Measurements from ENCODE around the gene KHDC1. TPM values are rescaled to one million over a fixed set of nuclear protein-coding genes. Genes with fewer than 3 reads are reported as not detected.
"Not testable (repeated sequence)": the region's sequence is repeated elsewhere in the genome, so short reads cannot be mapped to it uniquely, and the experiment has no call there.

Gene KHDC1
- total RNA-seq, 5 donors from 2014 or later (not counting 1 experiment from before 2014, with no cell fraction given): 0.88 to 1.7 (median 1.3) TPM

GRCh38 chr6:73303773-73304172 is 40.8 kb upstream of the KHDC1 start:
- H3K36me3 Mint-ChIP-seq; H3K36me3 ChIP-seq (ENCODE audit: control insufficient read depth in 2 of 2, extremely low read depth in 1 of 2, insufficient read depth in 1 of 2, low read length in 1 of 2); H3K4me1 Mint-ChIP-seq; ATAC-seq (replicated peaks in 1 of 4); H3K9me3 ChIP-seq; DNase-seq; POLR2A ChIA-PET; H3K4me3 Mint-ChIP-seq; H3K27me3 ChIP-seq (replicated peaks in 1 of 2; ENCODE audit: control insufficient read depth in 2 of 2, extremely low read depth in 1 of 2, insufficient read depth in 2 of 2, low read length in 1 of 2); H3K4me1 ChIP-seq (ENCODE audit: control insufficient read depth in 1 of 2, extremely low read depth in 1 of 2, insufficient read depth in 2 of 2, low read length in 2 of 2); H3K4me3 ChIP-seq (ENCODE audit: control insufficient read depth in 1 of 2, extremely low read depth in 1 of 2, low read length in 1 of 2); H3K9me3 Mint-ChIP-seq; CTCF ChIA-PET; H3K27me3 Mint-ChIP-seq; H3K27ac Mint-ChIP-seq; H3K27ac ChIP-seq (ENCODE audit: low read length): not testable (repeated sequence)
- WGBS (ENCODE audit: insufficient coverage): 60% methylated on average over 3 of the region's 7 CpGs

DNA sequence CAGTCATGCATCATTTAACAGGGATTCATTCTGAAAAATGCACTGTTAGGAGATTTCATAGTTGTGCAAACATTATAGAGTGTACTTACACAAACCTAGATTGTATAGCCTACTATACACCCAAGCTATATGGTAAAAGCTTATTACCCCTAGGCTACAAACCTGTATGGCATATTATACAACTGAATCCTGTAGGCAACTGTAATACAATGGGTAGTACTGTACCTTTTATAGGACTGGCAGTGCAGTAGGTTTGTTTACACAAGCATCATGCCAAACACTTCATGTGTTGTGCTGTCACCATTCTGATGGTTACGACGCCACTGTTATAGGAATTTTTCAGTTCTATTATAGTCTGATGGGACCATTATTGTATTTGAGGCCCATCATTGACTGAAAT is 39.3 kb upstream of the KHDC1 start:
- ATAC-seq (replicated peaks in 1 of 4): no peak
- H3K4me1 ChIP-seq (ENCODE audit: control insufficient read depth in 1 of 2, extremely low read depth in 1 of 2, insufficient read depth in 2 of 2, low read length in 2 of 2): no peaks in the 10 kb centered on the region
- Mint-ChIP-seq H3K4me3 (no peak overlapping the region), H3K4me1 (peaks cover 0 to 4% (median 0%) of the 10 kb centered on the region in 3 donors), H3K27ac (no peak overlapping the region), H3K9me3 (no peaks in the 10 kb centered on the region), H3K27me3 (peaks cover 0 to 1% of the 10 kb centered on the region in 2 donors), H3K36me3 (peaks cover 5% of the 10 kb centered on the region)
- ChIA-PET POLR2A (no interaction called here), CTCF (no interaction called here)
- H3K36me3 ChIP-seq (ENCODE audit: control insufficient read depth in 2 of 2, extremely low read depth in 1 of 2, insufficient read depth in 1 of 2, low read length in 1 of 2): no peaks in the 10 kb centered on the region
- H3K27me3 ChIP-seq (replicated peaks in 1 of 2; ENCODE audit: control insufficient read depth in 2 of 2, extremely low read depth in 1 of 2, insufficient read depth in 2 of 2, low read length in 1 of 2): no peaks in the 10 kb centered on the region
- no peaks in the 10 kb centered on the region for H3K9me3 ChIP-seq
- H3K27ac ChIP-seq (ENCODE audit: low read length): no peak overlapping the region
- WGBS (ENCODE audit: insufficient coverage): 80% methylated on average over 2 of the region's 2 CpGs
- H3K4me3 ChIP-seq (ENCODE audit: control insufficient read depth in 1 of 2, extremely low read depth in 1 of 2, low read length in 1 of 2): no peak overlapping the region
- DNase-seq: no peak

GRCh38 chr6:73299151-73299971 is 36.4 kb upstream of the KHDC1 start:
- no peaks in the 10 kb centered on the region for H3K4me1 ChIP-seq (ENCODE audit: control insufficient read depth in 1 of 2, extremely low read depth in 1 of 2, insufficient read depth in 2 of 2, low read length in 2 of 2)
- H3K9me3 ChIP-seq: no peaks in the 10 kb centered on the region
- Mint-ChIP-seq H3K27me3 (peaks cover 0 to 1% of the 10 kb centered on the region in 2 donors), H3K4me1 (no peaks in the 10 kb centered on the region), H3K36me3 (peaks cover 8% of the 10 kb centered on the region), H3K9me3 (no peaks in the 10 kb centered on the region), H3K4me3 (peak overlapping the region in 1 of 3 donors; percentile 15), H3K27ac (no peak overlapping the region)
- H3K27me3 ChIP-seq (replicated peaks in 1 of 2; ENCODE audit: control insufficient read depth in 2 of 2, extremely low read depth in 1 of 2, insufficient read depth in 2 of 2, low read length in 1 of 2): no peaks in the 10 kb centered on the region
- H3K4me3 ChIP-seq (ENCODE audit: control insufficient read depth in 1 of 2, extremely low read depth in 1 of 2, low read length in 1 of 2): peak overlapping the region in 1 of 2 donors; percentile 57
- CTCF ChIA-PET: interaction anchor here in 1 of 2 donors (1.4 kb wide), 1 partner anchor 25 kb away, joined by 3 read pairs; no protein-coding TSS in a partner anchor
- WGBS (ENCODE audit: insufficient coverage): 91% methylated on average over 49 of the region's 50 CpGs
- H3K36me3 ChIP-seq (ENCODE audit: control insufficient read depth in 2 of 2, extremely low read depth in 1 of 2, insufficient read depth in 1 of 2, low read length in 1 of 2): no peaks in the 10 kb centered on the region
- DNase-seq: no peak
- no peak overlapping the region for H3K27ac ChIP-seq (ENCODE audit: low read length)
- peak in 1 of 4 experiments; percentile 26 for ATAC-seq (replicated peaks in 1 of 4)
- POLR2A ChIA-PET: no interaction called here

- Histone ChIP-seq H3K9me3 (no peaks in the 10 kb centered on the region), H3K4me3 (ENCODE audit: control insufficient read depth in 1 of 2, extremely low read depth in 1 of 2, low read length in 1 of 2) (no peak overlapping the region), H3K36me3 (ENCODE audit: control insufficient read depth in 2 of 2, extremely low read depth in 1 of 2, insufficient read depth in 1 of 2, low read length in 1 of 2) (no peaks in the 10 kb centered on the region), H3K27ac (ENCODE audit: low read length) (no peak overlapping the region), H3K4me1 (ENCODE audit: control insufficient read depth in 1 of 2, extremely low read depth in 1 of 2, insufficient read depth in 2 of 2, low read length in 2 of 2) (no peaks in the 10 kb centered on the region), H3K27me3 (replicated peaks in 1 of 2; ENCODE audit: control insufficient read depth in 2 of 2, extremely low read depth in 1 of 2, insufficient read depth in 2 of 2, low read length in 1 of 2) (no peaks in the 10 kb centered on the region)
- Mint-ChIP-seq H3K36me3 (peaks cover 3% of the 10 kb centered on the region), H3K27me3 (no peaks in the 10 kb centered on the region), H3K4me3 (no peak overlapping the region), H3K27ac (no peak overlapping the region), H3K4me1 (no peaks in the 10 kb centered on the region), H3K9me3 (no peaks in the 10 kb centered on the region)
- CTCF ChIA-PET: no interaction called here
- POLR2A ChIA-PET: no interaction called here
- ATAC-seq (replicated peaks in 1 of 4): no peak
- DNase-seq: no peak
- no CpG with 5 or more reads among the region's 3 CpGs for WGBS (ENCODE audit: insufficient coverage)
These were observed 30.3 kb upstream of the KHDC1 start for GRCh38 chr6:73293331-73293730.

GRCh38 chr6:73290435-73290834 is 27.4 kb upstream of the KHDC1 start:
- no peak overlapping the region for H3K4me3 Mint-ChIP-seq
- DNase-seq (no peak), ATAC-seq (replicated peaks in 1 of 4) (no peak)
- POLR2A ChIA-PET: no interaction called here
- CTCF ChIA-PET: interaction anchor here in 1 of 2 donors (1.0 kb wide), 1 partner anchor 36 kb away, joined by 4 read pairs; no protein-coding TSS in a partner anchor
- no peak overlapping the region for H3K27ac Mint-ChIP-seq
- Histone ChIP-seq H3K27me3 (replicated peaks in 1 of 2; ENCODE audit: control insufficient read depth in 2 of 2, extremely low read depth in 1 of 2, insufficient read depth in 2 of 2, low read length in 1 of 2) (no peaks in the 10 kb centered on the region), H3K4me3 (ENCODE audit: control insufficient read depth in 1 of 2, extremely low read depth in 1 of 2, low read length in 1 of 2) (no peak overlapping the region), H3K9me3 (no peaks in the 10 kb centered on the region), H3K27ac (ENCODE audit: low read length) (no peak overlapping the region), H3K36me3 (ENCODE audit: control insufficient read depth in 2 of 2, extremely low read depth in 1 of 2, insufficient read depth in 1 of 2, low read length in 1 of 2) (no peaks in the 10 kb centered on the region), H3K4me1 (ENCODE audit: control insufficient read depth in 1 of 2, extremely low read depth in 1 of 2, insufficient read depth in 2 of 2, low read length in 2 of 2) (no peaks in the 10 kb centered on the region)
- peaks cover 3% of the 10 kb centered on the region for H3K36me3 Mint-ChIP-seq
- H3K4me1 Mint-ChIP-seq: no peaks in the 10 kb centered on the region
- no peaks in the 10 kb centered on the region for H3K27me3 Mint-ChIP-seq
- H3K9me3 Mint-ChIP-seq: no peaks in the 10 kb centered on the region

DNA sequence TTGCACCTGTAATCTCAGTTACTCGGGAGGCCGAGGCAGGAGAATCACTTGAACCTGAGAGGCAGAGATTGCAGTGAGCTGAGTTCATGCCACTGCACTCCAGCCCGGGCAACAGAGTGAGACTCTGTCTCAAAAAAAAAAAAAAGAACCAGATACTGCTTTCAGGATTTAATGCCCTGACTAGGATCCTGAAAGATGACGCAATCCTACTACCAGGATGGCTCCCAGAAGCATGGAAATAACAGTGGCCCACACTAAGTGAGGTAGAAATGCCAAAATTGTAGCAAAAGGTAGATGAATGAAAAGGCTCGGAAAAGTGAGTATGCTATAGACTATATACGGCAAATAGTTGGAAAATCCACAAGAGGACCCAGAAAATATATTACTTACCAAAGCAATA is 23.8 kb upstream of the KHDC1 start:
- Mint-ChIP-seq H3K36me3 (no peaks in the 10 kb centered on the region), H3K9me3 (no peaks in the 10 kb centered on the region), H3K4me3 (no peak overlapping the region), H3K27me3 (no peaks in the 10 kb centered on the region), H3K4me1 (no peaks in the 10 kb centered on the region), H3K27ac (no peak overlapping the region)
- Histone ChIP-seq H3K36me3 (ENCODE audit: control insufficient read depth in 2 of 2, extremely low read depth in 1 of 2, insufficient read depth in 1 of 2, low read length in 1 of 2) (no peaks in the 10 kb centered on the region), H3K27ac (ENCODE audit: low read length) (no peak overlapping the region), H3K27me3 (replicated peaks in 1 of 2; ENCODE audit: control insufficient read depth in 2 of 2, extremely low read depth in 1 of 2, insufficient read depth in 2 of 2, low read length in 1 of 2) (no peaks in the 10 kb centered on the region), H3K4me1 (ENCODE audit: control insufficient read depth in 1 of 2, extremely low read depth in 1 of 2, insufficient read depth in 2 of 2, low read length in 2 of 2) (no peaks in the 10 kb centered on the region), H3K4me3 (ENCODE audit: control insufficient read depth in 1 of 2, extremely low read depth in 1 of 2, low read length in 1 of 2) (no peak overlapping the region), H3K9me3 (no peaks in the 10 kb centered on the region)
- POLR2A ChIA-PET: no interaction called here
- ATAC-seq (replicated peaks in 1 of 4): no peak
- WGBS (ENCODE audit: insufficient coverage): 93% methylated on average over 3 of the region's 6 CpGs
- no peak for DNase-seq
- CTCF ChIA-PET: interaction anchor here (0.6 to 1.4 kb wide), 2 partner anchors 21 to 137 kb away, joined by 4 to 6 read pairs; no protein-coding TSS in a partner anchor
